DMS 273 (cell line): ENCODE measurements around the gene ZNF366.
A peak's percentile ranks its signal among the peaks of the same experiment; 100 is the strongest.

Experiments
- DNase-seq: peaks from one replicate; lab custom pipeline; 2025; ENCODE audit not compliant: unreplicated experiment; lab: John Stamatoyannopoulos, UW

ZNF366 gene

GRCh38 chr5:72507231-72507906 is at the start of gene ZNF366:
TSS of gene ZNF366 (minus strand) at chr5:72507410. CDS start at chr5:72461496, 45,914 bp downstream.
- no peak for DNase-seq

GRCh38 chr5:72556351-72557166 is 49.3 kb upstream of the ZNF366 start:
- DNase-seq, result peak; percentile 24

- DNase-seq, result peak; percentile 31
Observed at GRCh38 chr5:72555871-72556270, 48.7 kb upstream of the ZNF366 start.

- DNase-seq, result no peak
Observed at GRCh38 chr5:72554897-72555296, 47.7 kb upstream of the ZNF366 start.

- no peak for DNase-seq
Observed at GRCh38 chr5:72552041-72552557, 44.9 kb upstream of the ZNF366 start.

- no peak for DNase-seq
Observed at GRCh38 chr5:72550595-72550994, 43.4 kb upstream of the ZNF366 start.

- no peak for DNase-seq
Observed at GRCh38 chr5:72543811-72544210, 36.6 kb upstream of the ZNF366 start.

- no peak for DNase-seq
Observed at GRCh38 chr5:72543365-72543764, 36.2 kb upstream of the ZNF366 start.

- no peak for DNase-seq
Observed at GRCh38 chr5:72542695-72543094, 35.5 kb upstream of the ZNF366 start.

- DNase-seq, result no peak
Observed at GRCh38 chr5:72541501-72542225, 34.5 kb upstream of the ZNF366 start.

GRCh38 chr5:72540759-72541438 is 33.7 kb upstream of the ZNF366 start:
- no peak for DNase-seq

GRCh38 chr5:72539726-72540125 is 32.5 kb upstream of the ZNF366 start:
- DNase-seq, result no peak

GRCh38 chr5:72539038-72539437 is 31.8 kb upstream of the ZNF366 start:
- DNase-seq, result no peak

GRCh38 chr5:72537166-72537565 is 30.0 kb upstream of the ZNF366 start:
- no peak for DNase-seq

- peak; percentile 68 for DNase-seq
Observed at GRCh38 chr5:72531496-72532190, 24.4 kb upstream of the ZNF366 start.

GRCh38 chr5:72530196-72530595 is 23.0 kb upstream of the ZNF366 start:
- DNase-seq, result no peak

GRCh38 chr5:72529383-72529782 is 22.2 kb upstream of the ZNF366 start:
- DNase-seq, result no peak

- no peak for DNase-seq
Observed at GRCh38 chr5:72525816-72526215, 18.6 kb upstream of the ZNF366 start.

- DNase-seq, result peak; percentile 78
Observed at GRCh38 chr5:72523960-72524582, 16.9 kb upstream of the ZNF366 start.

GRCh38 chr5:72522607-72523006 is 15.4 kb upstream of the ZNF366 start:
- DNase-seq, result no peak
